Measurements from ENCODE around the gene LRRC3. TPM values are rescaled to one million over a fixed set of nuclear protein-coding genes. Genes with fewer than 3 reads are reported as not detected.

Gene LRRC3
- total RNA-seq, 1 donor from 2014 or later: 4.0 TPM

GRCh38 chr21:44510109-44510507 is 54.8 kb downstream of the LRRC3 start:
- Histone ChIP-seq H3K27ac (no peak overlapping the region), H3K4me3 (no peak overlapping the region), H3K36me3 (no peaks in the 10 kb centered on the region), H3K27me3 (ENCODE audit: low read depth) (peaks cover 18% of the 10 kb centered on the region), H3K4me1 (peaks cover 12% of the 10 kb centered on the region), H3K9me3 (no peaks in the 10 kb centered on the region)
- DNase-seq (no peak), ATAC-seq (no peak)
- no peak for TF ChIP-seq CTCF (IDR thresholded peaks at IDR 0.05)
- intact Hi-C loops (cut with DNase I): no loop called here

GRCh38 chr21:44510508-44511218 is 55.4 kb downstream of the LRRC3 start:
- DNase-seq: peak; percentile 79
- Histone ChIP-seq H3K27ac (no peak overlapping the region), H3K4me3 (no peak overlapping the region), H3K9me3 (no peaks in the 10 kb centered on the region), H3K27me3 (ENCODE audit: low read depth) (peaks cover 18% of the 10 kb centered on the region), H3K36me3 (no peaks in the 10 kb centered on the region), H3K4me1 (peaks cover 12% of the 10 kb centered on the region)
- peak; percentile 81 to 84 for ATAC-seq
- peak; percentile 82 for TF ChIP-seq CTCF (IDR thresholded peaks at IDR 0.05)
- intact Hi-C loops (cut with DNase I): no loop called here

- H3K36me3 ChIP-seq: no peaks in the 10 kb centered on the region
- DNase-seq: peak; percentile 39
- no peak overlapping the region for H3K27ac ChIP-seq
- no peaks in the 10 kb centered on the region for H3K9me3 ChIP-seq
- intact Hi-C loops (cut with DNase I): no loop called here
- no peak for ATAC-seq
- no peak for TF ChIP-seq CTCF (IDR thresholded peaks at IDR 0.05)
- no peak overlapping the region for H3K4me3 ChIP-seq
- peaks cover 12% of the 10 kb centered on the region for H3K4me1 ChIP-seq
- peaks cover 14% of the 10 kb centered on the region for H3K27me3 ChIP-seq (ENCODE audit: low read depth)
Measured at GRCh38 chr21:44511219-44511937, 56.1 kb downstream of the LRRC3 start.

Other genes with a start within 250 kb of the LRRC3 start
- gene ICOSLG, start 214.6 kb upstream of the LRRC3 start, total RNA-seq: 11.6 TPM
- gene DNMT3L, start 193.6 kb upstream of the LRRC3 start, total RNA-seq: not detected
- gene AIRE, start 169.6 kb upstream of the LRRC3 start, total RNA-seq: not detected
- 106 TPM for gene PFKL, start 155.5 kb upstream of the LRRC3 start, total RNA-seq
- gene CFAP410, start 116.1 kb upstream of the LRRC3 start, total RNA-seq: 20.3 TPM
- gene TRPM2, start 101.9 kb upstream of the LRRC3 start, total RNA-seq: 17.9 TPM
- gene KRTAP10-1, start 84.7 kb downstream of the LRRC3 start, total RNA-seq: not detected
- not detected for gene KRTAP10-2, start 96.0 kb downstream of the LRRC3 start, total RNA-seq
- gene KRTAP10-3, start 103.3 kb downstream of the LRRC3 start, total RNA-seq: not detected
- not detected for gene KRTAP10-4, start 118.2 kb downstream of the LRRC3 start, total RNA-seq
- not detected for gene KRTAP10-5, start 125.1 kb downstream of the LRRC3 start, total RNA-seq
- not detected for gene KRTAP10-6, start 137.0 kb downstream of the LRRC3 start, total RNA-seq
- gene KRTAP10-7, start 145.1 kb downstream of the LRRC3 start, total RNA-seq: not detected
- not detected for gene KRTAP10-8, start 156.6 kb downstream of the LRRC3 start, total RNA-seq
- gene KRTAP10-9, start 171.6 kb downstream of the LRRC3 start, total RNA-seq: not detected
- not detected for gene KRTAP10-10, start 181.8 kb downstream of the LRRC3 start, total RNA-seq
- not detected for gene KRTAP10-11, start 190.9 kb downstream of the LRRC3 start, total RNA-seq
- not detected for gene KRTAP12-4, start 199.1 kb downstream of the LRRC3 start, total RNA-seq
- gene KRTAP12-3, start 202.4 kb downstream of the LRRC3 start, total RNA-seq: not detected
- gene KRTAP12-2, start 211.4 kb downstream of the LRRC3 start, total RNA-seq: not detected
- not detected for gene KRTAP12-1, start 226.7 kb downstream of the LRRC3 start, total RNA-seq
- gene KRTAP10-12, start 241.7 kb downstream of the LRRC3 start, total RNA-seq: not detected